Activated T-helper 1 cell treated with Interleukin-2 at 50 U/mL for 16 hours (primary cell): ENCODE measurements around the gene ID2.
"Not testable (repeated sequence)": the region's sequence is repeated elsewhere in the genome, so short reads cannot be mapped to it uniquely, and the experiment has no call there.

ENCODE experiments used
- DNase-seq: peaks from one replicate; pipeline ENCODE4 v3.0.0-alpha.2; 2020; ENCODE audit warnings: low read depth

Gene ID2

DNA sequence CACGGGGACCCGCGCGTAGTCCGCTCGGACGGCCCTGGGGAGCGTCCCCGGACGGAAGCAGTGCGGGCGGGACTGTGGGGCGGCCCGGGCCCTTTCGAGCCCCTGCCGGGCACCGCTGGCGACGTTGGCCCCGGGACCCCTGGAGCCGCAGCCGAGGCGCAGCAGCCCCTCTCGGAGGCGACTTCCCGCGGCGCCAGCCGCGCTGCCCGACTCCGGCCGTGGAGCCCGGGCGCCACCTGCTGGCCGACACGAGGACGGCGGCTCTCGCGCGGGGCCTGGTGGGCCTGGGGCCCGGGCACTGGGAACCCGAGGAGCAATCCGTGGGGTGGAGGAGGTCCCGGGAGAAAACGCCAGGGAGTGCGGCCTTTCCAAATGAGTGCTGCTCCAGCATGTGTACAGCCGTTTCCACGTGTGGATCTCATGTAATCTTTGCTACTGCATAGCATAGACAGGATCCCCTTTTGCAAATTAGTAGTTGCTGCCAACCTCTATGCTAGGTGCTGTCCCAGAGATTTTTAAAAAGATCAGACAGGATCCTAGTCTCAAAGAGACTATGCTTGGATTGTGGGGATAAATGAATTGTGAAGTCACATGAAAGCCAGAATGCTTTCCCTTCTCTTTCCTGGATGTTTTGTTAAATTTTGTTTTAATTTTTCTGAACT lies 4.0 kb downstream of the ID2 start:
- peak; percentile 67 for DNase-seq

DNA sequence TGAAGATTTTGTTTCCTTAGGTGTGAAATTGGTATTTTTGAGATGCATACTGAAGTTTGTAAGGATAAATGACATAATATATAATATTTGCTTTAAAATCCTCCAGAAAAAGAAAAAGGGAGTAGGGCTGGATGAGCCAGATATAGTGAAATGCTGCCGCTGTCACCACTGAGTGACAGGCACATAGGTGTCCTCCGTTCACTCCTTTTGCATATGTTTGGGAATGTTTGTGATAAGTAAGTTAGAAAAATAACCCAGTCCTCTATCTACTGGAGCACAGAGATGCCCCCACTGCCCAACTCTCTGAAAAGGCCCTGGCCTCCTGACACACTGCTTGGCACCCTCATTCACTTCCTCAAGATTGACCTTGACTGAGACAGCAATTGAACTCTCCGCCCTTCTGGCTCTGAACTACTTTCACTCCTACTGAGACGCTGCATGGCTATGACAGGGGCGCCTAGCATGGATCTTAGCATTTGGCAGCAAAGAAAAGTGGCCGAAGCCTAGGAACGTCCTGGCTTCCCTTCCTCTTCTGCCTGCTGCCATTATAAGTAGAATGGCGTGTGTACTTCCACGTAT lies 10.1 kb downstream of the ID2 start:
- no peak for DNase-seq

GRCh38 chr2:8692783-8693156 lies 10.9 kb downstream of the ID2 start:
- no peak for DNase-seq

DNA sequence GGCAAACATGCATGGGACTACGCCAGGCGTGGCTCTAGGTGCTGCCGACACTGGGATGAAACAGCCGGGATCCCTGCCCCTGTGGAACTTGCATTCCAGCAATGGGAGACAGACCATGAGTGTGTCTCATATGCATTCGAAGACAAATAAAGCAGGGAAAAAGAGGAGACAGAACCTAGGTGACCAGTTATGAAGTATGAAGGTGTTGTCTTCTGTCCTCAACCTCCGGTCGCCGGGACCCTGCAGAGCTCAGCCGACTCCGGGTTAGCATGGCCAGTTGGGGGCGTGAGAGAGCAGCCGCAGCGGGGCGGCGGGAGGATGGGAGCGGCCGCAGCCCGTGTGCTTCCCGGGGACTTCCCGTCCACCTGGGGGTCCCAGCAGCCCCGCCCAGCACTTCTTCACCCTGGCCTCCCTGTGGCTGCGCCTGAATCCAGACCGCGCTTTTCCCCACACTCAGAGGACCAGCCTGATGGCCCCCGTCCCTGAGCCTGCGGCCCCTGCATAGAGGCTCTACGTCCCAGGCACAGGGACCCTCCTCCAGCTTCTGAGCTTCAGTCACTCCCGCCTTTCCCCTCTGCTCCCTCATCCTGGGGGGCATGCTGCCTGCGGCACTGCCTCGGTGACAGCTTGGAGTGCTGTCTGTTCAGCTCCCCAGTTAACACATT lies 11.4 kb downstream of the ID2 start:
- DNase-seq, result no peak

DNA sequence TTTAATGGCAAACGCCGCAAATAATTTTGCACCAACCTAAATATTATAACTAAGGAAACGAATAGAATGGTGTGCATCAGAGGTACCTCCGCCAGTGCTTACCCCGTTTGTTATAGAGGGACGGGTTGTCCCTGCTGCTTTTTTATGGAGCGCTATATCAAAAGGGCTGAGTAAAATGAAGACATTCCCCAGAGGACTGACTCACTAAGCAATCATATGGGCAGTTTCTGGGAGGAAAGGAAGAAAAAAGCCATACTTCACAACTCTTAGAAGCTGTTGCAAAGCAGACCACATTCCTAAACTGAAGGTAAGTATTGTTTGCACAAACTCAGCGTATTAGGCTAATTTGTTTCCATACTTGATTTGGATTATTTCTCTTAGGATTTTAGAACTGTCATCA lies 12.9 kb downstream of the ID2 start:
- DNase-seq, result no peak

GRCh38 chr2:8697190-8697589 lies 15.3 kb downstream of the ID2 start:
- no peak for DNase-seq

- no peak for DNase-seq
These were observed 18.0 kb downstream of the ID2 start for GRCh38 chr2:8699839-8700238.

- DNase-seq, result no peak
These were observed 20.0 kb downstream of the ID2 start for GRCh38 chr2:8701681-8702379.

DNA sequence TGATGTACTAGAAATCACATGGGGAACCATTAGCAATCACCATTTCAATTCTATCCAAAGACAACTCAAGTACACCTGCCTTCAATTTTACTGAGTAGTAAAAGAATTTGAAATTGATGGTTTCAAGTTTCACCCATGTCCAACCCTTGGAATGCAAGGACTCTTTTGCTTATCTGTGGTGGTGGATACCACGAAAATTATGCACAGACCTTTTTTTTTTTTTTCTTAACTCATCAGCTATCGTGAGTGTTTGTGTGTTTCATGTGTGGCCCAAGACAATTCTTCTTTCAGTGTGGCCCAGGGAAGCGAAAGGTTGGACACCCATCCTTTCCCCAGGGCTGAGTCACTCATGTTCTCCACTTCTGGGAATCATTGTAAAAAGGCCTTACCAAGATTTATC lies 23.1 kb downstream of the ID2 start:
- no peak for DNase-seq

GRCh38 chr2:8709611-8710010 lies 27.8 kb downstream of the ID2 start:
- no peak for DNase-seq

DNA sequence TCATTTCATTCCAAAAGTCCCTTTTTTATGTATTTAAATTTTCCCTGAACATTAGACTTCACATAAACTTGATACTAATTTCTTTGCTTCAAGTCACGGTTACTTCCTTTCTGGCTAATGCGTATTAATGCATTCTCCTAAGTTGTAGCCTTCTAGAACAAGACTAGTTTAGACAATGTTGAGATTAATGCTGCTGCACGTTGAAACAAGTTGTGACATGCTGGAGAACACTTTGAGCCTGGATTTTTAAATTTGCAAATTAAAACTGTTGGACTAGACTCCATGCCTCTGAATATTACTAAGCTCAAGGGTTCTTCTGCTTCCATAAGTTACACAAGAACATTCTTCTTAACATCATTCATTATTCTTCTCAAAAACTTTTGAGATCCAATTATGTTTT lies 29.1 kb downstream of the ID2 start:
- DNase-seq, result no peak

DNA sequence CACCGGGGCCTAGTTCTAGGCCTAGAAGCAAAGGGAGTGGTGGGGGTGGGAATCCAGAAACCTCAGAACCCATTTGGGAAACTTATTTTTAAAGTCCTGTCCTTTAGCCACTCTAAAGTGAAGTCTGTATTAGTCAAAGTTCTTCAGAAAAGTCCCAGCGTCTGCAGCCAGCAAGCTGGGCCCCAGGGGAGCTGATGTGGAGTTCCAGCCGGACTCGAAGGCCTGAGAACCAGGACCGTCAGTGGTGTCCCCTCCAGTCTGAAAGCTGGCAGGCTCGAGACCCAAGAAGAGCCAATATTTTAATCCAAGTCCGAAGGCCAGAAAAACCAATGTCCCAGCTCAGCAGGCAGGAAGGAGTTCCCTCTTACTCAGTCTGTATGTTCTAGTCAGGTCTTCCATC lies 32.4 kb downstream of the ID2 start:
- DNase-seq, result no peak

DNA sequence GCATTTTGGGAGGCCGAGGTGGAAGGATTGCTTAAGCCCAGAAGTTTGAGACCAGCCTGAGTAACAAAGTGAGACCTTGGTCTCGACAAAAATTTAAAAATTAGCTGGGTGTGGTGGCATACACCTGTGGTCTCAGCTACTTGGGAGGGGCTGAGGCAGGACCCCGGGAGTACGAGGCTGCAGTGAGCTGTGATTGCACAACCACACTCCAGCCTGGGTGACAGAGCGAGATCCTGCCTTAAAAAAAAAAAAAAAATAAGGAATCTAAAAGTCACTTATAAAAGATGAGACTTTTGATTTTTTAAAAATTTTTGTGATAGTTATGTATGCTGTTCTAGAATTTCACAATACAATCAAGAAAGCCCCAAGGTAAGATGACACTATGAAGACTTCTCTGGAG lies 33.1 kb downstream of the ID2 start:
- DNase-seq, result no peak

DNA sequence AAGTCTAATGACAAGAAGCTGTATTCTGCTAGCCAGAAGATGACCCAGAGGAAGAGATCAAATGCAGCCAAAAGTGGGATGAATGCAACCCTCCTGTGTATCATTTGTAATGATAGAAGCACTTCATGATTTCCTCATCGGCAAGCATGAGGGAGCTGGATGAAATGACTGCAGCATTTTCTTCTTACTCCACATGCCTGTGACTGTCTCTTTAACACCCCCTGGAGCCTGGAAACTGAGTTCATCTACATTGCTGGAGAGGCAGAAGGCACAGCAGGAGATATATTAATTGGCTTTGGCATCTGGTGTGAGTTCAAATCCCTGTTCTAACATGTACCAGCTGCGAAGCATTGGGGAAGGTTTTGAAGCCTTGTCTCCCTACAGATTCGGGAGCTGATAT lies 37.7 kb downstream of the ID2 start:
- DNase-seq, result no peak

- DNase-seq, result no peak
These were observed 38.9 kb downstream of the ID2 start for GRCh38 chr2:8720741-8721140.

DNA sequence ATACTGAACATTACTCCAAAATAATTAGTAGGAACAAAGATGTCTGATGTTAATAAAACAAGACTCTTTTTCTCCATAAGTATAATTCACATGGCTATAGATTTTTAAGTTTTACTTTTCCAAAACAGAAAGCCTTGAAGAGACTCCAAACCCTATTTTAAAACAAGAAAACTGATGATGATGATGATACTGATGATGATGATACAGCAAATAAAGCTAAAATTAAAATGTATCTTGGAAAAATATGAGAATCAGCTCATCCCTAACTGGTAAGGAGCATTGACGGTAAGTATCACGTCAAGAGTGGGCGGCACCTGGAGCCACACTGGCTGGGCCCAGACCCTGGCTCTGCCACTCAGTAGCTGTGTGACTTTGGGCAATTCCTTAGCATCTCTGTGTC lies 39.6 kb downstream of the ID2 start:
- DNase-seq, result no peak

- no peak for DNase-seq
These were observed 41.1 kb downstream of the ID2 start for GRCh38 chr2:8722986-8723385.

DNA sequence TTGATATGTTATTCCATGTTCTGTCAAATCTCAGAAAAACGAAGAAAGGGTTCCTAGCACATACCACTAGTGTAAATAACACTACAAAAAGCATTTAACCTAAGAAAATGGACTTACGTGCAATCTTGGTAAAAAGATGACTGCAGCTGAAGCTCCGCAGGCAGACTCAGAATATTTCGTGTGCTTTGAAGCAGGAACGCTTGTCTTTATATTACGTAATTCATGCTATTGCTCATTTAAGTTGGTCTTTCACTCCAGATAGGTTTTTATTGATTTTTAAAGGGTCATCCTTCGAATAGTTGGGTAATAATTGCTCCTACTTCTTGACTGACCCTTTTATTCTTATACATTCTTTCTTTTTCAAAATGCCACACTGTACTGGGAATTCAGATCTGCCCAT lies 44.0 kb downstream of the ID2 start:
- no peak for DNase-seq

- no peak for DNase-seq
These were observed 46.6 kb downstream of the ID2 start for GRCh38 chr2:8728305-8729015.

DNA sequence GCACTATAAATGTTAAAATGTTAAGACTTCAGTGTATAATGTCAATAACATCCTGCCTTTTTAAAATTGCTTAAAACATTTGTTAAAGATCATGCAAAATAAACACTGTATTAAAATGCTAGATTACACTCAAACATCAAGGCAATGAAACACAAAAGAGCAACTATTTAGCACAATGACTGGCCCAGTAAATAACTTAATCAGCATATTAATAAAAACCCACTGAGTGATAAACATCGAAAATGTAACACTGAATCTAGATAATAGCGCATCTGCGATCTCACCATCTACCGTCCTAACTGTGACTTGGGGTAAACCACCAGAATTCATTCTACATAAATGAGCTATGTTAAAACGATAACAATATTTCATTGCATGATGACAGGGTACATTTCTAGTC lies 47.2 kb downstream of the ID2 start:
- not testable (repeated sequence) for DNase-seq

GRCh38 chr2:8729939-8730338 lies 48.1 kb downstream of the ID2 start:
- DNase-seq, result no peak

- no peak for DNase-seq
These were observed 50.7 kb downstream of the ID2 start for GRCh38 chr2:8732601-8733000.
